SK-N-MC (cell line): ENCODE data around the gene KIAA1958.

Source experiments
- EZH2 ChIP-seq: fragments of 200-600 bp; sonication (generic); IDR thresholded peaks from one replicate; pipeline ENCODE4 v1.6.1; 2017; ENCODE audit warnings: antibody characterized with exemption
- FOXP2 ChIP-seq: optimal IDR thresholded peaks from 2 replicates; pipeline ENCODE3; 2011; ENCODE audit warnings: mild to moderate bottlenecking, moderate library complexity; ENCODE audit not compliant: insufficient read depth; ENCODE audit errors: extremely low read length, control extremely low read depth
- POLR2AphosphoS5 ChIP-seq: IDR thresholded peaks from 2 replicates; pipeline ENCODE4 v1.6.1; 2012; ENCODE audit warnings: mild to moderate bottlenecking, low read depth, low read length, borderline replicate concordance

DNA sequence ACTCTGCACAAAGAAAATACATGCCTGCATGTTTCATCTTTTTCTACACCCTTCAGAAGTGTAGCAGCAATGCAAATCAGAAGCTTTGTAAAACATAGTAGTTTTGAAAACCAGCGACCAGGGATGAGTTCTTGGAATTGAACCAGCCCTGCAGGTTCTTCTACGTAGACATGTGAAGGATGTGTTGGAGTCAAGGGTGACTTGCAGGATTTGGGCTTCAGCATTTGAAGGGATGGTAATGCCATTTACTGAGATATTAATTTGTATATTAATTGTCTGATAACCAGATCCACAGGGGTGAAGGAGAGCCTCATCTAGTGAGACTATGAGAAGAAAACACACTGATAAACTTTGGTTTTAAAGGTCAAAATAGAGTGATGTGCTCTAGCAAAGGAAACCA, 72.4 kb downstream of the KIAA1958 start:
- no peak for TF ChIP-seq POLR2AphosphoS5
- TF ChIP-seq EZH2 = no peak
- TF ChIP-seq FOXP2 = no peak
